ENCODE results near the gene PPP6R2.

DNA sequence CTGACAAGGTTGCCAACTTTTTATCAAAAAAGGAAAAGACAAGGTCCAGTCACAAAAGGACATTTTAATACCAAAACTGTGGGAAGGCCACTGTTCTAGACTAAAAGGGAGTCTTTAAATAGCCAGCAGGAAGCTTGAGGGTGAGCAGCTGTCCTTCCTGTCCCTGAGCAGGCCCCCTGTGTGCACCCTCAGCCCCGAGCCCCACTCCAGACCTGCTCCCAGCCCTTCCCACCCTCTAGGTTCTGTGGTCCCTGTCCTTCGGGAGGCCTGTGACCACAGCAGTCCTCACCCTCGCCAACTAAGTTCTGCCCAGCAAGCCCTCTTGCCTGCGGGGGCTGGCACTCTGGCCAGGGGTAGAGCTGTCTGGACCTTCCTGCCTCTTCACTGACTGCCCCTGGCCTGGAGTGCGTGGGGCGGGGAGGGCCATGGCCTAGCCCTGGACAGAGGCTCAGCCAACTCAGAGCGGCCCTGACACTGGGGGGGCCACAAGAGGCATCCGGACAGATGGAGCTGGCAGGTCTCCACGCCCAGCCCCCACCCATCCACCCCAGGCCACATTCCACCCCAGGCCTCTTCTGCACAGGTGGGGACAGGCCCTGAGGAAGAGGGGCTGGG is 34.0 kb upstream of the PPP6R2 start:
- TF ChIP-seq TAF1 (IDR thresholded peaks at IDR 0.05; ENCODE audit: low read depth) (no peak), EP300 (conservative IDR thresholded peaks at IDR 0.05; ENCODE audit: poor library complexity, severe bottlenecking) (no peak), EZH2 (IDR thresholded peaks at IDR 0.05; ENCODE audit: borderline replicate concordance, insufficient read depth, low read length, poor library complexity, severe bottlenecking) (no peak), SMC3 (conservative IDR thresholded peaks at IDR 0.05; ENCODE audit: poor library complexity) (no peak), POLR2AphosphoS5 (IDR thresholded peaks at IDR 0.05) (no peak), MXI1 (conservative IDR thresholded peaks at IDR 0.05; ENCODE audit: poor library complexity, severe bottlenecking) (no peak)
- TF ChIP-seq, protein P1, sequence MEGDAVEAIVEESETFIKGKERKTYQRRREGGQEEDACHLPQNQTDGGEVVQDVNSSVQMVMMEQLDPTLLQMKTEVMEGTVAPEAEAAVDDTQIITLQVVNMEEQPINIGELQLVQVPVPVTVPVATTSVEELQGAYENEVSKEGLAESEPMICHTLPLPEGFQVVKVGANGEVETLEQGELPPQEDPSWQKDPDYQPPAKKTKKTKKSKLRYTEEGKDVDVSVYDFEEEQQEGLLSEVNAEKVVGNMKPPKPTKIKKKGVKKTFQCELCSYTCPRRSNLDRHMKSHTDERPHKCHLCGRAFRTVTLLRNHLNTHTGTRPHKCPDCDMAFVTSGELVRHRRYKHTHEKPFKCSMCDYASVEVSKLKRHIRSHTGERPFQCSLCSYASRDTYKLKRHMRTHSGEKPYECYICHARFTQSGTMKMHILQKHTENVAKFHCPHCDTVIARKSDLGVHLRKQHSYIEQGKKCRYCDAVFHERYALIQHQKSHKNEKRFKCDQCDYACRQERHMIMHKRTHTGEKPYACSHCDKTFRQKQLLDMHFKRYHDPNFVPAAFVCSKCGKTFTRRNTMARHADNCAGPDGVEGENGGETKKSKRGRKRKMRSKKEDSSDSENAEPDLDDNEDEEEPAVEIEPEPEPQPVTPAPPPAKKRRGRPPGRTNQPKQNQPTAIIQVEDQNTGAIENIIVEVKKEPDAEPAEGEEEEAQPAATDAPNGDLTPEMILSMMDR (IDR thresholded peaks at IDR 0.05; ENCODE audit: poor library complexity, severe bottlenecking): no peak

Data from neural cell (in vitro differentiated cells).